H9 (cell line): Measurements from ENCODE around the gene TRABD2B. TPM values are rescaled to one million over a fixed set of nuclear protein-coding genes. Genes with fewer than 3 reads are reported as not detected.

Source experiments
- DNase-seq: peaks from one replicate; pipeline ENCODE4 v3.0.0-alpha.2; 2017
- H2AFZ ChIP-seq: one replicate; pipeline ENCODE4 v1.6.1; 2013; ENCODE audit warnings: mild to moderate bottlenecking, low read length, control low read depth, moderate library complexity
- H2AK5ac ChIP-seq: 2 replicates; pipeline ENCODE4 v1.6.1; 2013; ENCODE audit warnings: low read length, control low read depth, mixed read lengths; ENCODE audit not compliant: insufficient read length
- H2BK120ac ChIP-seq: one replicate; pipeline ENCODE4 v1.6.1; 2013; ENCODE audit warnings: low read depth, mild to moderate bottlenecking, low read length, control low read depth, inconsistent platforms; ENCODE audit not compliant: poor library complexity, severe bottlenecking
- H2BK12ac ChIP-seq: 2 replicates; pipeline ENCODE4 v1.6.1; 2013; ENCODE audit warnings: low read length, control low read depth, mixed read lengths, low read depth; ENCODE audit not compliant: insufficient read length
- H2BK15ac ChIP-seq: 2 replicates; pipeline ENCODE4 v1.6.1; 2013; ENCODE audit warnings: low read depth, low read length, control low read depth
- H2BK20ac ChIP-seq: one replicate; pipeline ENCODE4 v1.6.1; 2013; ENCODE audit warnings: low read depth, mild to moderate bottlenecking, low read length, control low read depth, inconsistent platforms; ENCODE audit not compliant: poor library complexity, severe bottlenecking
- H2BK5ac ChIP-seq: 2 replicates; pipeline ENCODE4 v1.6.1; 2013; ENCODE audit warnings: low read length, control low read depth, mixed read lengths; ENCODE audit not compliant: insufficient read length
- H3K14ac ChIP-seq: 2 replicates; pipeline ENCODE4 v1.6.1; 2013; ENCODE audit warnings: low read length, control low read depth; ENCODE audit not compliant: insufficient read depth
- H3K18ac ChIP-seq: 2 replicates; pipeline ENCODE4 v1.6.1; 2013; ENCODE audit warnings: low read depth, mild to moderate bottlenecking, mixed read lengths, low read length, control low read depth; ENCODE audit not compliant: insufficient read length
- H3K23ac ChIP-seq: 2 replicates; pipeline ENCODE4 v1.6.1; 2013; ENCODE audit warnings: low read length, control low read depth, mixed read lengths, low read depth; ENCODE audit not compliant: insufficient read length
- H3K23me2 ChIP-seq: 2 replicates; pipeline ENCODE4 v1.6.1; 2013; ENCODE audit warnings: low read depth, mild to moderate bottlenecking, mixed read lengths, low read length, control low read depth; ENCODE audit not compliant: insufficient read length, poor library complexity, severe bottlenecking
- H3K27ac ChIP-seq: 2 replicates; pipeline ENCODE4 v1.5.1; 2013; ENCODE audit warnings: low read length, control low read depth, mixed read lengths, low read depth; ENCODE audit not compliant: insufficient read length
- H3K27me3 ChIP-seq: 2 replicates; pipeline ENCODE4 v1.6.1; 2013; ENCODE audit warnings: low read length, control low read depth, inconsistent platforms; ENCODE audit not compliant: insufficient read depth
- H3K4ac ChIP-seq: 2 replicates; pipeline ENCODE4 v1.6.1; 2013; ENCODE audit warnings: low read depth, mild to moderate bottlenecking, control low read depth, inconsistent platforms, low read length, moderate library complexity
- H3K4me1 ChIP-seq: 2 replicates; pipeline ENCODE4 v1.6.1; 2013; ENCODE audit warnings: low read length, control low read depth, inconsistent platforms; ENCODE audit not compliant: insufficient read depth
- H3K4me2 ChIP-seq: 2 replicates; pipeline ENCODE4 v1.6.1; 2013; ENCODE audit warnings: low read length, control low read depth, mixed read lengths; ENCODE audit not compliant: insufficient read length, insufficient read depth
- H3K56ac ChIP-seq: 2 replicates; pipeline ENCODE4 v1.6.1; 2013; ENCODE audit warnings: low read depth, mild to moderate bottlenecking, mixed read lengths, low read length, control low read depth; ENCODE audit not compliant: insufficient read length
- H3K79me1 ChIP-seq: 2 replicates; pipeline ENCODE4 v1.6.1; 2013; ENCODE audit warnings: low read depth, mild to moderate bottlenecking, moderate library complexity, low read length, control low read depth, inconsistent platforms; ENCODE audit not compliant: insufficient read depth, poor library complexity, severe bottlenecking
- H3K79me2 ChIP-seq: 2 replicates; pipeline ENCODE4 v1.6.1; 2013; ENCODE audit warnings: low read length, control low read depth, inconsistent platforms; ENCODE audit not compliant: insufficient read depth
- H3K9ac ChIP-seq: 2 replicates; pipeline ENCODE4 v1.6.1; 2013; ENCODE audit warnings: low read length, control low read depth, mixed read lengths; ENCODE audit not compliant: insufficient read length; ENCODE audit errors: extremely low read depth
- H3K9me3 ChIP-seq: one replicate; pipeline ENCODE4 v1.6.1; 2013; ENCODE audit warnings: low read depth, low read length, inconsistent platforms; ENCODE audit not compliant: control insufficient read depth
- H3T11ph ChIP-seq: one replicate; pipeline ENCODE4 v1.6.1; 2013; ENCODE audit warnings: mild to moderate bottlenecking, low read length, control low read depth, inconsistent platforms
- H4K20me1 ChIP-seq: one replicate; pipeline ENCODE4 v1.6.1; 2013; ENCODE audit not compliant: control insufficient read depth, insufficient read length, insufficient read depth
- H4K5ac ChIP-seq: 2 replicates; pipeline ENCODE4 v1.6.1; 2013; ENCODE audit warnings: low read depth, mild to moderate bottlenecking, mixed read lengths, low read length, control low read depth; ENCODE audit not compliant: insufficient read length
- H4K8ac ChIP-seq: replicated peaks from 2 replicates; pipeline ENCODE4 v1.6.1; 2013; ENCODE audit warnings: low read length, control low read depth, mixed read lengths, low read depth; ENCODE audit not compliant: insufficient read length
- H4K91ac ChIP-seq: 2 replicates; pipeline ENCODE4 v1.6.1; 2013; ENCODE audit warnings: low read depth, mild to moderate bottlenecking, moderate library complexity, mixed read lengths, low read length, control low read depth; ENCODE audit not compliant: insufficient read length
- H3K27ac Mint-ChIP-seq, 3 experiments: 2 replicates in 2 of 3; 3 replicates in 1 of 3; pipeline ENCODE4 v1.8.0; 2020 to 2021; ENCODE audit warnings: mixed read lengths in 3 of 3, mild to moderate bottlenecking in 1 of 3, moderate library complexity in 1 of 3
- H3K27me3 Mint-ChIP-seq: 2 replicates; pipeline ENCODE4 v1.8.0; 2021; ENCODE audit warnings: low read depth, mild to moderate bottlenecking, moderate library complexity, mixed read lengths
- H3K36me3 Mint-ChIP-seq, 3 experiments: 2 replicates in 2 of 3; 3 replicates in 1 of 3; pipeline ENCODE4 v1.8.0; 2020 to 2021; ENCODE audit warnings: low read depth in 3 of 3, mixed read lengths in 3 of 3; ENCODE audit not compliant: insufficient read depth in 1 of 3
- H3K4me1 Mint-ChIP-seq, 2 experiments: 2 replicates each; pipeline ENCODE4 v1.8.0; 2020; ENCODE audit warnings: mixed read lengths in 2 of 2
- H3K4me3 Mint-ChIP-seq, 2 experiments: 2 replicates in 1 of 2; 3 replicates in 1 of 2; pipeline ENCODE4 v1.8.0; 2020 to 2021; ENCODE audit warnings: mild to moderate bottlenecking in 2 of 2, mixed read lengths in 2 of 2, moderate library complexity in 1 of 2
- H3K9me3 Mint-ChIP-seq, 2 experiments: 2 replicates in 1 of 2; 3 replicates in 1 of 2; pipeline ENCODE4 v1.8.0; 2020; ENCODE audit warnings: mild to moderate bottlenecking in 2 of 2, mixed read lengths in 2 of 2, moderate library complexity in 1 of 2
- WGBS: extraction: QIAGEN DNeasy Blood & Tissue Kit; methylation state at CpG from one replicate; pipeline ENCODE4 v1.1.7; 2013; ENCODE audit warnings: missing lambda C conversion rate, low lambda C conversion rate, mixed read lengths; ENCODE audit not compliant: insufficient read length; ENCODE audit errors: extremely low coverage; 5-methylcytosine and 5-hydroxymethylcytosine counted together
- total RNA-seq: library from RNA; stranded (reverse); gene quantifications from 2 replicates; pipeline ENCODE4 v1.2.1, GENCODE V29; 2021
- TF ChIP-seq, protein P1 (sequence below): fragments of 200-600 bp; sonication (generic); conservative IDR thresholded peaks from 3 replicates; pipeline ENCODE4 v1.8.0; 2021; ENCODE audit warnings: antibody characterized with exemption, mild to moderate bottlenecking

Gene TRABD2B
- total RNA-seq, 1 experiment from 2014 or later = 2.3 TPM

DNA sequence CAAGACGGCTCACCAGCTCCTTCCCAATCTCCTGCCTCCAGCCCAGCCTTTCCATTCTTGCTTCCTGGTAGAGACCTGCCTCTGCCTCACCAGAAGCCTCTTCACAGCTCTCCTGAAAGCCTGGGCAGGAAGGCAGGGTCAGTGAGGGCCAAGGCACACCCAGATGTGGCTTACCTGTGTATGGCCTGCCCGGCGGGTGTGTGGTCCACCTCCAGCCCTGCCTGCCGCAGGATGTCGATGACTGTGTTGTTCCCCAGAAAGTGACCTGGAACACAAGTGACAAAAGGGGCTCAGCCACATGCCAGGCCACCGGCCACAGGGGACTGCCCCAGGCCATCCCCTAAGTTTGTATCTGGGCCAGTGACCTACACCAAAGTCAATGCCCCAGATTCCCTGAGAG, 218.9 kb downstream of the TRABD2B start:
- Histone ChIP-seq H4K20me1 (no peaks in the 10 kb centered on the region), H3K4ac (no peak overlapping the region), H3K23ac (no peak overlapping the region), H3K79me1 (no peaks in the 10 kb centered on the region), H4K8ac (no peak overlapping the region), H2BK120ac (no peak overlapping the region), H4K91ac (no peak overlapping the region), H2BK12ac (no peak overlapping the region), H4K5ac (no peak overlapping the region), H2BK15ac (no peak overlapping the region), H2BK20ac (no peak overlapping the region), H3K4me1 (peaks cover 4% of the 10 kb centered on the region; the same call in 1 of the 2 replicates), H3K14ac (peak overlapping the region; percentile 40; the same call in 1 of the 2 replicates), H3K27me3 (no peaks in the 10 kb centered on the region), H3K27ac (no peak overlapping the region), H2AK5ac (no peak overlapping the region), H3K56ac (no peak overlapping the region), H3K9me3 (no peaks in the 10 kb centered on the region), H2BK5ac (no peak overlapping the region), H3T11ph (no peak overlapping the region), H3K79me2 (no peaks in the 10 kb centered on the region), H3K4me2 (no peak overlapping the region), H3K18ac (no peak overlapping the region), H3K9ac (no peak overlapping the region), H3K23me2 (no peaks in the 10 kb centered on the region), H2AFZ (no peak overlapping the region)
- WGBS = no CpG with 5 or more reads among the region's 6 CpGs
- H3K9me3 Mint-ChIP-seq = no peaks in the 10 kb centered on the region
- TF ChIP-seq, protein P1, sequence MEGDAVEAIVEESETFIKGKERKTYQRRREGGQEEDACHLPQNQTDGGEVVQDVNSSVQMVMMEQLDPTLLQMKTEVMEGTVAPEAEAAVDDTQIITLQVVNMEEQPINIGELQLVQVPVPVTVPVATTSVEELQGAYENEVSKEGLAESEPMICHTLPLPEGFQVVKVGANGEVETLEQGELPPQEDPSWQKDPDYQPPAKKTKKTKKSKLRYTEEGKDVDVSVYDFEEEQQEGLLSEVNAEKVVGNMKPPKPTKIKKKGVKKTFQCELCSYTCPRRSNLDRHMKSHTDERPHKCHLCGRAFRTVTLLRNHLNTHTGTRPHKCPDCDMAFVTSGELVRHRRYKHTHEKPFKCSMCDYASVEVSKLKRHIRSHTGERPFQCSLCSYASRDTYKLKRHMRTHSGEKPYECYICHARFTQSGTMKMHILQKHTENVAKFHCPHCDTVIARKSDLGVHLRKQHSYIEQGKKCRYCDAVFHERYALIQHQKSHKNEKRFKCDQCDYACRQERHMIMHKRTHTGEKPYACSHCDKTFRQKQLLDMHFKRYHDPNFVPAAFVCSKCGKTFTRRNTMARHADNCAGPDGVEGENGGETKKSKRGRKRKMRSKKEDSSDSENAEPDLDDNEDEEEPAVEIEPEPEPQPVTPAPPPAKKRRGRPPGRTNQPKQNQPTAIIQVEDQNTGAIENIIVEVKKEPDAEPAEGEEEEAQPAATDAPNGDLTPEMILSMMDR = no peak
- no peaks in the 10 kb centered on the region; a peak in 1 of 7 replicates for H3K36me3 Mint-ChIP-seq
- no peak for DNase-seq
- H3K27ac Mint-ChIP-seq = no peak overlapping the region
- peaks cover 20 to 28% of the 10 kb centered on the region in 2 experiments for H3K4me1 Mint-ChIP-seq
- H3K27me3 Mint-ChIP-seq = peaks cover 5% of the 10 kb centered on the region; the same call in 1 of the 2 replicates
- no peak overlapping the region; a peak in 1 of 5 replicates for H3K4me3 Mint-ChIP-seq
